ENCODE results near the gene CDSN.

Gene CDSN

DNA sequence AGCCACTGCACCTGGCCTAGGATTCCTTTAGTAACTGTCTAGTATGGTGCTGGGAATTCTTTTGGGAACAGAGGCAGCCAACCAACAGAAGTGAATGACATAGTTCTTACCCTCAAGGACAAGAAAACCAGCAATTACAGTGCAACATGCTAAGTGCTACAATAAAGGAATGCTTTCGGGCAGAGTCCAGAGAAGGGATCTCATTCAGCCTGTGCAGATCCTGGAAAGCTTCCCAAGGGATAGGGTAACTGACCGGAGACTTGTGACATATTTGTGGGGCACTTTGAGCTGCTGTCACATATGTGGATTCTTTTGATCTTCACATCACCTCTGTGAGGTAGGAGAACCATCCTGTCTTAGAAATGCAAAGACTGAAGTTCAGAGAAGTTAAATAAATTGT is 54.7 kb downstream of the CDSN start:
- TF ChIP-seq, protein P1, sequence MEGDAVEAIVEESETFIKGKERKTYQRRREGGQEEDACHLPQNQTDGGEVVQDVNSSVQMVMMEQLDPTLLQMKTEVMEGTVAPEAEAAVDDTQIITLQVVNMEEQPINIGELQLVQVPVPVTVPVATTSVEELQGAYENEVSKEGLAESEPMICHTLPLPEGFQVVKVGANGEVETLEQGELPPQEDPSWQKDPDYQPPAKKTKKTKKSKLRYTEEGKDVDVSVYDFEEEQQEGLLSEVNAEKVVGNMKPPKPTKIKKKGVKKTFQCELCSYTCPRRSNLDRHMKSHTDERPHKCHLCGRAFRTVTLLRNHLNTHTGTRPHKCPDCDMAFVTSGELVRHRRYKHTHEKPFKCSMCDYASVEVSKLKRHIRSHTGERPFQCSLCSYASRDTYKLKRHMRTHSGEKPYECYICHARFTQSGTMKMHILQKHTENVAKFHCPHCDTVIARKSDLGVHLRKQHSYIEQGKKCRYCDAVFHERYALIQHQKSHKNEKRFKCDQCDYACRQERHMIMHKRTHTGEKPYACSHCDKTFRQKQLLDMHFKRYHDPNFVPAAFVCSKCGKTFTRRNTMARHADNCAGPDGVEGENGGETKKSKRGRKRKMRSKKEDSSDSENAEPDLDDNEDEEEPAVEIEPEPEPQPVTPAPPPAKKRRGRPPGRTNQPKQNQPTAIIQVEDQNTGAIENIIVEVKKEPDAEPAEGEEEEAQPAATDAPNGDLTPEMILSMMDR (IDR thresholded peaks at IDR 0.05), result no peak
